WTC11 (cell line): Measurements from ENCODE around the gene SAA1. TPM values are rescaled to one million over a fixed set of nuclear protein-coding genes. Genes with fewer than 3 reads are reported as not detected.
"Not testable (repeated sequence)": the region's sequence is repeated elsewhere in the genome, so short reads cannot be mapped to it uniquely, and the experiment has no call there.

Source experiments
- ATAC-seq: fragments of 200-7000 bp; cut with Tn5 transposase; 2 replicates; pipeline ENCODE4 v1.10.0; 2021; ENCODE audit warnings: mild to moderate bottlenecking, moderate library complexity
- CTCF ChIA-PET: fragments of 300-600 bp; sonication (Branson Sonifier 250); formaldehyde crosslinking; loops from one replicate; lab custom pipeline; 2021; ENCODE audit warnings: antibody characterized with exemption; lab: Charles Lee
- POLR2A ChIA-PET: fragments of 350-600 bp; sonication (Branson Sonifier 250); formaldehyde crosslinking; loops from one replicate; lab custom pipeline; 2021; ENCODE audit warnings: antibody characterized with exemption; lab: Charles Lee
- DNase-seq: peaks from one replicate; pipeline ENCODE4 v3.0.0; 2021; ENCODE audit warnings: low spot score
- H3K27ac Mint-ChIP-seq: 2 replicates; pipeline ENCODE4 v1.8.0; 2021; ENCODE audit warnings: mixed read lengths
- H3K27me3 Mint-ChIP-seq: 2 replicates; pipeline ENCODE4 v1.8.0; 2021; ENCODE audit warnings: low read depth, mild to moderate bottlenecking, moderate library complexity, mixed read lengths
- H3K36me3 Mint-ChIP-seq: 2 replicates; pipeline ENCODE4 v1.8.0; 2021; ENCODE audit warnings: mixed read lengths
- H3K4me1 Mint-ChIP-seq: 2 replicates; pipeline ENCODE4 v1.8.0; 2022; ENCODE audit warnings: mixed read lengths
- H3K4me3 Mint-ChIP-seq: 2 replicates; pipeline ENCODE4 v1.8.0; 2021; ENCODE audit warnings: mild to moderate bottlenecking, moderate library complexity, mixed read lengths
- H3K9me3 Mint-ChIP-seq: 2 replicates; pipeline ENCODE4 v1.8.0; 2021; ENCODE audit warnings: mixed read lengths
- AR ChIP-seq: fragments of 250-450 bp; sonication (Bioruptor Pico); IDR thresholded peaks from 2 replicates; pipeline ENCODE4 v1.9.0; 2021; ENCODE audit warnings: mild to moderate bottlenecking
- CDX4 ChIP-seq: fragments of 250-450 bp; sonication (Bioruptor Pico); IDR thresholded peaks from 2 replicates; pipeline ENCODE4 v1.9.0; 2021; ENCODE audit warnings: moderate library complexity, mild to moderate bottlenecking, inconsistent platforms, borderline replicate concordance
- CTCF ChIP-seq: fragments of 200-600 bp; IDR thresholded peaks from 2 replicates; pipeline ENCODE4 v1.8.0; 2022; ENCODE audit warnings: antibody characterized with exemption
- FOXP4 ChIP-seq: sonication (generic); formaldehyde crosslinking; IDR thresholded peaks from 2 replicates; pipeline ENCODE4 v1.8.0; 2022; ENCODE audit warnings: mild to moderate bottlenecking, missing genetic modification reagents
- GABPB1 ChIP-seq: sonication (generic); formaldehyde crosslinking; IDR thresholded peaks from 2 replicates; pipeline ENCODE4 v1.8.1; 2023; ENCODE audit warnings: mild to moderate bottlenecking, missing genetic modification reagents
- GRHL2 ChIP-seq: fragments of 250-450 bp; sonication (Bioruptor Pico); IDR thresholded peaks from 2 replicates; pipeline ENCODE4 v1.8.0; 2022; ENCODE audit warnings: mild to moderate bottlenecking, moderate library complexity; ENCODE audit not compliant: insufficient replicate concordance, severe bottlenecking
- GTF2I ChIP-seq: fragments of 250-450 bp; sonication (Bioruptor Pico); conservative IDR thresholded peaks from 2 replicates; pipeline ENCODE4 v1.4.0; 2021; ENCODE audit warnings: mild to moderate bottlenecking
- IRF1 ChIP-seq: sonication (generic); formaldehyde crosslinking; IDR thresholded peaks from 2 replicates; pipeline ENCODE4 v1.8.0; 2023; ENCODE audit warnings: missing genetic modification reagents
- JAZF1 ChIP-seq: fragments of 250-450 bp; sonication (Bioruptor Pico); IDR thresholded peaks from 2 replicates; pipeline ENCODE4 v1.9.0; 2021; ENCODE audit warnings: moderate library complexity, mild to moderate bottlenecking, inconsistent platforms
- NFE2L1 ChIP-seq: sonication (generic); formaldehyde crosslinking; IDR thresholded peaks from 2 replicates; pipeline ENCODE4 v1.8.1; 2023; ENCODE audit warnings: missing genetic modification reagents
- SMAD3 ChIP-seq: sonication (generic); formaldehyde crosslinking; IDR thresholded peaks from 2 replicates; pipeline ENCODE4 v1.8.0; 2022; ENCODE audit warnings: missing genetic modification reagents, mild to moderate bottlenecking, borderline replicate concordance
- SMAD4 ChIP-seq: sonication (generic); formaldehyde crosslinking; IDR thresholded peaks from 2 replicates; pipeline ENCODE4 v1.8.0; 2022; ENCODE audit warnings: mild to moderate bottlenecking, missing genetic modification reagents
- TEAD1 ChIP-seq: sonication (generic); formaldehyde crosslinking; IDR thresholded peaks from 2 replicates; pipeline ENCODE4 v1.8.0; 2022; ENCODE audit warnings: mild to moderate bottlenecking, missing genetic modification reagents
- TEAD4 ChIP-seq: sonication (generic); formaldehyde crosslinking; IDR thresholded peaks from 2 replicates; pipeline ENCODE4 v1.8.0; 2022; ENCODE audit warnings: mild to moderate bottlenecking, missing genetic modification reagents
- ZBTB21 ChIP-seq: sonication (generic); formaldehyde crosslinking; IDR thresholded peaks from 2 replicates; pipeline ENCODE4 v1.8.1; 2023; ENCODE audit warnings: mild to moderate bottlenecking, missing genetic modification reagents, borderline replicate concordance
- ZMAT4 ChIP-seq: fragments of 250-450 bp; sonication (Bioruptor Pico); IDR thresholded peaks from 2 replicates; pipeline ENCODE4 v1.9.0; 2021; ENCODE audit warnings: mild to moderate bottlenecking
- ZNF232 ChIP-seq: sonication (generic); formaldehyde crosslinking; IDR thresholded peaks from 2 replicates; pipeline ENCODE4 v1.8.0; 2022; ENCODE audit warnings: mild to moderate bottlenecking, missing genetic modification reagents
- ZNF396 ChIP-seq: fragments of 250-450 bp; sonication (Bioruptor Pico); IDR thresholded peaks from 2 replicates; pipeline ENCODE4 v1.8.0; 2021; ENCODE audit warnings: mild to moderate bottlenecking, moderate library complexity, borderline replicate concordance
- ZNF512 ChIP-seq: sonication (generic); formaldehyde crosslinking; IDR thresholded peaks from 2 replicates; pipeline ENCODE4 v1.8.1; 2022; ENCODE audit warnings: missing genetic modification reagents, borderline replicate concordance
- total RNA-seq: library from RNA; stranded (reverse); gene quantifications from 3 replicates; pipeline ENCODE4 v1.2.3, GENCODE V29; 2021

The SAA1 gene
- total RNA-seq, 1 experiment from 2014 or later: 7.7 TPM

- POLR2A ChIA-PET: interaction anchor here (0.7 kb wide), 1 partner anchor 10 kb away, joined by 3 read pairs; no protein-coding TSS in a partner anchor
- Mint-ChIP-seq H3K27ac (no peak overlapping the region), H3K4me3 (no peak overlapping the region), H3K36me3 (no peaks in the 10 kb centered on the region), H3K4me1 (no peaks in the 10 kb centered on the region), H3K9me3 (peaks cover 9% of the 10 kb centered on the region; the same call in 1 of the 2 replicates), H3K27me3 (peaks cover 6% of the 10 kb centered on the region; the same call in 1 of the 2 replicates)
- DNase-seq (peak; percentile 70), ATAC-seq (peak; percentile 89)
- TF ChIP-seq ZBTB21 (CRISPR knock-in tag): no peak
- no peak for TF ChIP-seq TEAD4 (CRISPR knock-in tag)
- no peak for TF ChIP-seq ZMAT4
- no peak for TF ChIP-seq FOXP4 (CRISPR knock-in tag)
- no peak for TF ChIP-seq GTF2I (CRISPR knock-in tag)
- no peak for TF ChIP-seq ZNF396 (CRISPR knock-in tag)
- TF ChIP-seq CTCF: peak; percentile 89
- no peak for TF ChIP-seq CDX4 (CRISPR knock-in tag)
- TF ChIP-seq ZNF232 (CRISPR knock-in tag): no peak
- CTCF ChIA-PET: interaction anchor here (0.5 to 3.1 kb wide), 50 partner anchors 9 to 1461 kb away, joined by 3 to 40 read pairs (median 4); partner anchors contain the start of genes GTF2H1, HPS5, LDHA and SAA1
Observed at GRCh38 chr11:18243783-18244362, 22.2 kb upstream of the SAA1 start.

GRCh38 chr11:18245396-18245795 is 20.7 kb upstream of the SAA1 start:
- DNase-seq: no peak
- ChIA-PET POLR2A (no interaction called here), CTCF (interaction anchor here (3.1 kb wide), 1 partner anchor 24 kb away, joined by 40 read pairs; no protein-coding TSS in a partner anchor)
- TF ChIP-seq AR (CRISPR knock-in tag) (no peak), SMAD4 (CRISPR knock-in tag) (no peak), GABPB1 (CRISPR knock-in tag) (no peak), JAZF1 (CRISPR knock-in tag) (no peak), GRHL2 (CRISPR knock-in tag) (no peak), TEAD1 (CRISPR knock-in tag) (no peak), NFE2L1 (no peak), SMAD3 (no peak), IRF1 (no peak), ZNF512 (CRISPR knock-in tag) (no peak)
- H3K27me3 Mint-ChIP-seq: no peaks in the 10 kb centered on the region
- H3K36me3 Mint-ChIP-seq: no peaks in the 10 kb centered on the region
- no peak for ATAC-seq
- H3K27ac Mint-ChIP-seq: no peak overlapping the region
- no peak overlapping the region for H3K4me3 Mint-ChIP-seq
- H3K4me1 Mint-ChIP-seq: no peaks in the 10 kb centered on the region
- H3K9me3 Mint-ChIP-seq: peaks cover 9% of the 10 kb centered on the region; the same call in 1 of the 2 replicates

GRCh38 chr11:18246379-18247190 is 19.5 kb upstream of the SAA1 start:
- H3K9me3 Mint-ChIP-seq, H3K4me3 Mint-ChIP-seq, CTCF ChIA-PET, DNase-seq, H3K27ac Mint-ChIP-seq, POLR2A ChIA-PET, H3K27me3 Mint-ChIP-seq, ATAC-seq, H3K4me1 Mint-ChIP-seq, H3K36me3 Mint-ChIP-seq: not testable (repeated sequence)
